Calu3 (cell line): ENCODE results near the gene PLCD3. TPM values are rescaled to one million over a fixed set of nuclear protein-coding genes. Genes with fewer than 3 reads are reported as not detected.

Experiments
- BruUV-seq: library from RNA; stranded (reverse); fragments of 400-500 nt; replicated peaks from 2 replicates; lab custom pipeline; 2021; lab: Mats Ljungman, UMichigan
- CTCF ChIA-PET: fragments of 300-600 bp; sonication (Branson Sonifier 250); formaldehyde crosslinking; loops from one replicate; lab custom pipeline; 2022; ENCODE audit warnings: antibody characterized with exemption; lab: Charles Lee
- DNase-seq: peaks from one replicate; pipeline ENCODE4 v3.0.0; 2022
- H3K27ac Mint-ChIP-seq: one replicate; pipeline ENCODE4 v1.8.0; 2022; ENCODE audit warnings: mixed read lengths; ENCODE audit not compliant: unreplicated experiment
- H3K27me3 Mint-ChIP-seq: one replicate; pipeline ENCODE4 v1.8.0; 2022; ENCODE audit warnings: mixed read lengths; ENCODE audit not compliant: unreplicated experiment
- H3K36me3 Mint-ChIP-seq: one replicate; pipeline ENCODE4 v1.8.0; 2022; ENCODE audit warnings: mild to moderate bottlenecking, moderate library complexity, mixed read lengths; ENCODE audit not compliant: insufficient read depth, unreplicated experiment
- H3K4me1 Mint-ChIP-seq: one replicate; pipeline ENCODE4 v1.8.0; 2022; ENCODE audit warnings: mild to moderate bottlenecking, low read depth, mixed read lengths; ENCODE audit not compliant: unreplicated experiment
- H3K4me3 Mint-ChIP-seq: one replicate; pipeline ENCODE4 v1.8.0; 2022; ENCODE audit warnings: mild to moderate bottlenecking, low read depth, moderate library complexity, mixed read lengths; ENCODE audit not compliant: unreplicated experiment
- H3K9me3 Mint-ChIP-seq: one replicate; pipeline ENCODE4 v1.8.0; 2022; ENCODE audit warnings: low read depth, mixed read lengths; ENCODE audit not compliant: unreplicated experiment
- CTCF ChIP-seq: fragments of 200-600 bp; IDR thresholded peaks from one replicate; pipeline ENCODE4 v1.8.0; 2022; ENCODE audit warnings: antibody characterized with exemption; ENCODE audit not compliant: unreplicated experiment
- intact Hi-C: fragments of 100-400 bp; cut with micrococcal nuclease; formaldehyde crosslinking; loops from one replicate; pipeline ENCODE4 v1.10.0; 2022; ENCODE audit not compliant: unreplicated experiment
- total RNA-seq: library from RNA; stranded (reverse); gene quantifications from 2 replicates; pipeline ENCODE4 v1.2.3, GENCODE V29; 2022

PLCD3 gene
- total RNA-seq, 1 experiment from 2014 or later, result 34.4 TPM

GRCh38 chr17:45116434-45117016 is 15.8 kb downstream of the PLCD3 start:
- no TSS peak for BruUV-seq

GRCh38 chr17:45115871-45116270 is 16.4 kb downstream of the PLCD3 start:
- no TSS peak for BruUV-seq
- Mint-ChIP-seq H3K27me3 (no peaks in the 10 kb centered on the region), H3K36me3 (peaks cover 31% of the 10 kb centered on the region), H3K9me3 (no peaks in the 10 kb centered on the region), H3K27ac (no peak overlapping the region), H3K4me3 (no peak overlapping the region), H3K4me1 (no peaks in the 10 kb centered on the region)
- no peak for TF ChIP-seq CTCF
- no peak for DNase-seq
- CTCF ChIA-PET, result interaction anchor here (0.6 to 1.2 kb wide), 2 partner anchors 15 to 19 kb away, joined by 3 to 6 read pairs; partner anchors contain the start of gene ACBD4
- intact Hi-C loops, result no loop called here

More at GRCh38 chr17:45116434-45117016, 15.8 kb downstream of the PLCD3 start:
- Mint-ChIP-seq H3K36me3 (peaks cover 31% of the 10 kb centered on the region), H3K4me3 (no peak overlapping the region), H3K27me3 (no peaks in the 10 kb centered on the region), H3K4me1 (no peaks in the 10 kb centered on the region), H3K27ac (no peak overlapping the region), H3K9me3 (no peaks in the 10 kb centered on the region)
- TF ChIP-seq CTCF, result no peak
- no peak for DNase-seq
- CTCF ChIA-PET, result interaction anchor here (0.6 to 1.2 kb wide), 2 partner anchors 16 to 19 kb away, joined by 3 to 6 read pairs; partner anchors contain the start of gene ACBD4
- intact Hi-C loops, result no loop called here

- no peak for DNase-seq
- CTCF ChIA-PET, result no interaction called here
- Mint-ChIP-seq H3K27me3 (no peaks in the 10 kb centered on the region), H3K27ac (no peak overlapping the region), H3K4me3 (no peak overlapping the region), H3K9me3 (no peaks in the 10 kb centered on the region), H3K36me3 (peaks cover 37% of the 10 kb centered on the region), H3K4me1 (no peaks in the 10 kb centered on the region)
- no TSS peak for BruUV-seq
- intact Hi-C loops, result no loop called here
- TF ChIP-seq CTCF, result no peak
Observed at GRCh38 chr17:45115015-45115625, 17.2 kb downstream of the PLCD3 start.

GRCh38 chr17:45114117-45114932 is 18.0 kb downstream of the PLCD3 start:
- Mint-ChIP-seq H3K27ac (no peak overlapping the region), H3K9me3 (no peaks in the 10 kb centered on the region), H3K4me3 (no peak overlapping the region), H3K36me3 (peaks cover 45% of the 10 kb centered on the region), H3K27me3 (no peaks in the 10 kb centered on the region), H3K4me1 (no peaks in the 10 kb centered on the region)
- TF ChIP-seq CTCF, result no peak
- intact Hi-C loops, result no loop called here
- no peak for DNase-seq
- CTCF ChIA-PET, result no interaction called here
- BruUV-seq, result no TSS peak
